ENCODE measurements around the gene CSNK1D. TPM values are rescaled to one million over a fixed set of nuclear protein-coding genes. Genes with fewer than 3 reads are reported as not detected.

Gene CSNK1D
- total RNA-seq, 1 experiment from 2014 or later, result 22.6 TPM

- peak; percentile 77 for DNase-seq (ENCODE audit: low read depth)
These were observed 44.4 kb downstream of the CSNK1D start, which contains the start of gene SLC16A3 for GRCh38 chr17:82228842-82229697. Gene SLC16A3 (plus strand): TSS chr17:82229042. CDS start chr17:82236009, 6,967 bp downstream.

GRCh38 chr17:82228278-82228841 is 45.1 kb downstream of the CSNK1D start:
- no peak for DNase-seq (ENCODE audit: low read depth)

- DNase-seq (ENCODE audit: low read depth), result no peak
These were observed 45.7 kb downstream of the CSNK1D start for GRCh38 chr17:82227629-82228277.

- DNase-seq (ENCODE audit: low read depth), result no peak
These were observed 46.5 kb downstream of the CSNK1D start for GRCh38 chr17:82226809-82227628.

DNA sequence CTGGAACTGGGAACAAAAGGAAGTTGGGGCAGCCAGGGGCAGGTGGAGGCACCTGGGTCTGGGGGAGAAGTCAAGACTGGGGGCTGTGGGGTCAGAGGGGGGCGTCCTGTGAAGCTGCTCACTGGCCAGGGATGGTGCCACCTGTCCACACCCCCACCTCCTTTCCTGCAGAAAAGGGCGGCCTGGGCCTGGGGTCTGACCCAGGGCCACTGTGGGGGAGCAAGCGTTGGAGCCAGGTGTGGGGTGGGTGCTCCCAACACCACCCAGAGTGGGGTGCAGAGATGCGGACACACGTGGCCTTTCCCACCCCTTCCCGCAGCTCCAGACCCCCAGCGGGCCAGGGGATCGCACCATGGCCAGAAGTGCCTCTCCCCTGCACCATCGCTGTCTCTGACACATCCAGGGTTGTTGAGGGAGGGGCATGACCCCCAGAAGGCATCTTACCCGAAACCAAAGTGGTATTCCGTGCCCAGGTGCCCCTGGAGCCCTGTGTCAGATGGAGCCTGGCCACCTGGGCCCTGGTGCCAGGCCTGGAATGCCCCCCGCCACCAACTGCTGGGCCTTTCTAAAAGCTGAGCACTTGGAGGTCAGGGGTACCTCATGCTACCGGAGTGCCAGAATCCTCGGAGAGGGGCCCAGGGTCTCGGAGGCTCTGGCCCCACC is 47.2 kb downstream of the CSNK1D start:
- no peak for DNase-seq (ENCODE audit: low read depth)

DNA sequence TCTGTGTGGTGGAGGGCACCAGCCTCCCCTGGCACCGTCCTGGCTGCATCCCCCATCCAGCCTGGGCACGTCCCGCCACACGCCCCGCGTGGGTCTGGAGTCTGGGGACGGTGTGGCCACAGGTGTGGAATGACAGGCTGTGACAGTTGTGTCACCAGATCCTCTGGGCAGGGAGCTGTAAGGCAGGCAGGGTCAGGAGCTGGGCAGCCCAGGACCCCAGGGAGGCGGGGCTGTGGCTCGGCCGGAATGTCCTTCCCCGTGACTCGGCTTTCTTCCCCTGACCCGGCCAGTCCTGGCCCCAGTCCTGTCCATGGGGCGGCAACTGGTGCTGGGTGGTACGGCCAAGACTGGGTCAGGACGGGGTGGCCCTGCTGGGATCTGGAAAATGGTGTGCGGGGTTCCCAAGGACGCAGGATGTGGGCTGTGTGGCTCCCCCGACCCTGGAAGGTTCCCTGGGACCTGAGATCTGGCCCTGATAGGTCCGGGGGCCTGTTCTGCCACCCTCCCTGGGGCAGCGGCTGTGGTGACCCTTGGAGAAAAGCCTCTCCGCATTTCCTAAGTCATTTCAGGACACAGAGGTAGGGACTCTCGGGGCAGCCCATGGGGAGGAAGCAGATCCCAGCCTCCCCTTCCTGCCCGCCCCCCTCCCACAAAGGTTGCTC is 48.0 kb downstream of the CSNK1D start:
- DNase-seq (ENCODE audit: low read depth), result no peak

- DNase-seq (ENCODE audit: low read depth), result no peak
These were observed 48.8 kb downstream of the CSNK1D start for GRCh38 chr17:82224666-82225065.

DNA sequence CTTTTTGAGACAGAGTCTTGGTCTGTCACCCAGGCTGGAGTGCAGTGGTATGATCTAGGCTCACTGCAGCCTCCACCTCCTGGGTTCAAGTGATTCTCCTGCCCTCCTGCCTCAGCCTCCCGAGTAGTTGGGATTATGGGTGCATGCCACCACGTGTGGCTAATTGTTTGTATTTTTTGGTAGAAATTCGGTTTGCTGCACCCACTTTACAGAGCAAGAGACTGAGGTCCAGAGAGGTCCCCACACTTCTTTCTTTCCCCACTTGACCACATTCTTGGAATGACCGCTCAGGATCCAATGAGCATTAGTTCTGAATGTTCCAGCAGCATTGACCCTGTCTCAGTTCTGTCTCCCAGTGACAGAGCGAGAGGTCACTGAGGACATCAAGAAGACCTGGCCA is 50.0 kb downstream of the CSNK1D start:
- no peak for DNase-seq (ENCODE audit: low read depth)

DNA sequence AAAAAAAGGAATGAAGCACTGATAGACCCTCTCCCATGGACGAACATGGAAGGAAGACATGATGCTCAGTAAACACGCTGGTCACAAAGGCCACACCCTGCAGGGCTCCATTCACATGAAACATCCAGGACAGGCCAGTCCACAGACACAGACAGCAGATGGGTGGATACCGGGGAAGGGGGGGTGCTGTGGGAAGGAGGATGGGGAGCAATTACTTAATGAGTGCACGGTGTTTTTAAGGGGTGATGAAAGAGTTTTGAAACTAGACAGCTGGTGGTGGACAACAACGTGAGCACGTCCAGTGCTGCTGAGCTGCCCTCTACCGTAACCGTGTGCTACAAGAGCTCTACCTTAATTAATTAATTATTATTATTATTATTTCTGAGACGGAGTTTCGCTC is 50.7 kb downstream of the CSNK1D start:
- no peak for DNase-seq (ENCODE audit: low read depth)

DNA sequence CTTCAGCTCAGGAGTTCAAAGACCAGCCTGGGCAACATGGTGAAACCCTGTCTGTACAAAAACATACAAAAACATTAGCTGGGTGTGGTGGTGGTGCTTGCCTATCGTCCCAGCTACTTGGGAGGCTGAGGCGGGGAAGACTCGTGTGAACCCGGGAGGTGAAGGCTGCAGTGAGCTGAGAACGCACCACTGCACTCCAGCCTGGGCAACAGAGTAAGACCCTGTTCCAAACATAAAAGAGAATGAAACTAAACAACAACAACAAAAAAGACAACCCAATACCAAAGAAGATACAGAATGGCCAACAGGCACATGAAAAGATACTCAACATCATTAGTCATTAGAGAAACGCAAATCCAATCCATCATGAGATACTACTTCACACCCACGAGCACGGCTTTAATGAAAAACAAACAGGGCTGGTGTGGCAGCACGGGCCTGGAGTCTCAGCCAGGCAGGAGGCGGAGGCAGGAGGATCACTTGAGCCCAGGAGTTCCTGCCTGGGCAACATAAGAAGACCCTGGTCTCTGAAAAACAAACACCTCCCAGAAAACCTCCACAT is 52.1 kb downstream of the CSNK1D start:
- DNase-seq (ENCODE audit: low read depth), result no peak

GRCh38 chr17:82219753-82220709 is 53.5 kb downstream of the CSNK1D start:
- no peak for DNase-seq (ENCODE audit: low read depth)

DNA sequence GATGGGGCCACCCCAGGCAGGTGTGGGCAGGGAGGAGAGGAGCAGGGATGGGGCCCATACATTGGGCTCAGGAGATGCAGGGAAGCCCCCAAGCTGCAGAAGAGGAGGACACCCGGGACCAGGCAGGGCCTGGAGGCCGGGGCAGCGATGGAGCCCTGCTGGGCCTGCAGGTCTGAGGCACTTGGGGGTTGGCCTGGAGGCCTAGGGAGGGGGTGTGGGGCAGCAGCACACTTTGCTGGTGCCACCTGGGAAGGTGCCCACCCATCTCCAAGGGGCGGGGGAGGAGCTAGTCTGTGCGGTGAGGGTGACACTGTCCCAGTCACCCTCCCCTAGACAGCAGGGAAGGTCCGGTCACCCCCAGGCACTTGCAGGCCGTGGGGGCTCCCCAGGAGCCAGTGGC is 54.4 kb downstream of the CSNK1D start:
- DNase-seq (ENCODE audit: low read depth), result no peak

DNA sequence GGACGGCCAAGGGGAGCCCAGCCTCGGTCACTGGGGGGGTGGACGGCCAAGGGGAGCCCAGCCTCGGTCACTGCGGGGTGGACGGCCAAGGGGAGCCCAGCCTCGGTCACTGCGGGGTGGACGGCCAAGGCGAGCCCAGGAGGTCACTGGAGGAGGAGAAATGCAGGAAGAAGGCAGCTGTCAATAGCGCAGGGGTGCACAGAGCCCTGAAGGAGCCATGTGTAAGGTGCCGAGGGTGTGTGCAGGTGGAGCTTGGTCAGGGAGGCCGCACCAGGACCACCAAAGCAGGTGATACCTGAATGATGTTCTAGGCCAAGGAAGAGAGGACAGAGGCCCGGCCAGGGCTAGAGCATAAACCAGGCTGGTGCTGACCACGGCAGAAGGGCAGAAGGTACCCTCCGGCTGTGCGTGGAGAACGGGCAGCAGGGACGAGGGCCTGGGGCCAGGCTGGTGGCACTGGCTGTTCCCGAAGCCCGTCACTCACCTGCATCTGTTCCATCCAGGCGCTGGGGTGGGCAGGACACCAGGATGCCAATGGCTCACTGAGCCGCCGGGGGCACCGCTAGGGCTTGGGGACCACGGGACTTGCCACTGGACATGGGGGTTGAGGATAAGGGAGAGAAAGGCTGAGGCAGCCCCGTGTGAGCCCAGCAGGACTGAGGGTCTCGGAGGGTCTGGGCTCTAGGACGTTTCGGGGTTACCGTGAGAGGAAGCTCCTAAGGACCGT is 55.0 kb downstream of the CSNK1D start:
- no peak for DNase-seq (ENCODE audit: low read depth)

DNA sequence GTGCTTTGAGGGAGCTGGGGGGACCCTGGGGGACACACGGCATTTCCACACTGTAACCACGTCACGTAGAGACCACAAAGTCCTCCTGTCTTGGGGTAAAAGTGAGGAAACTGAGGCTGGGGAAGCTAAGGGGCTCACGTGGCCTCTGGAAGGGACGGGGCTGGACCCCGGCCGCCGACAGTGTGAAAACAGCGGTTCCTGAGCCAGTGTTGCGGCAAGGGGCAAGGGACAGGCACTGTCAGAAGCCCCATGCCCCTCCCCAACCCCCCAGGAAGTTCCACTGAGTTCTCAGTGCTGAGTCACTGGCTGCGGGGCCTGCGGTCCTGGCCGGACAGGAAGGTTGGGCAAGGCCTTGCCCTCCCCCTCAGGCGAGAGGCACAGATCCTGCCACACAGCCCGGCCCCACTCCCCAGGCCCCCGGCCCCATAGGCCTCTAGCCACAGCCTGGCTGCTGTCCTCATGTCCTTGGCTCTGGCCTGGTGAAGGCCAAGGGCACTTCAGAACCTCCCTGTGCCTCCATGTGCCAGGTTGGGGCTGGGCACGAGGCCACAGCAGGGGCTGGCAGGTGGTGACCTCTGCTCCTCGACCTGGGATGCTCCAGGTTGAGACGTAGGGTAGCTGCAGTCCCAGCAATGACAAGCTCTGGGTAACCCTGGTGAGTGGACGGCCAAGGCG is 55.8 kb downstream of the CSNK1D start:
- peak; percentile 96 for DNase-seq (ENCODE audit: low read depth)

DNA sequence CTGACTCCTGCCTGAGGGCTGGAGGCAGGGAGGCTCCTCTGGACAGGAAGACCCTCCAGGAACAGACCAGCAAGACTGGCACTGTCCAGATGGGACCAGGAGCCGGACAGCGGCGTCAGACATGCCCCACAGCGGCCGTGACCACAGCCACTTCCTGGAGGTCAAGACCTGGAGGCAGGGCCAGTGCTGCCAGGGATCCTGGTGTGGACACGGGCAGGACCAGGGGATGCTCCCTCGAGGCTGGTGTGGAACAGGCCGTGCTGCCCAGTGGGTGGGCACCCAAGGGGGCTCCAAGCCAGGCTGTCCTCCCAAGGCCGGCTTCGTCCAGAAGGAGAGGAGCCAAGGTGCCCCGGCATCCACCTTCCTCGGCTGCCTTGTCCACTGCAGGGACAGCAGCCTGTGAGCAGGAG is 56.4 kb downstream of the CSNK1D start:
- DNase-seq (ENCODE audit: low read depth), result peak; percentile 92

- DNase-seq (ENCODE audit: low read depth), result peak; percentile 95
These were observed 57.0 kb downstream of the CSNK1D start for GRCh38 chr17:82216301-82217119.

- no peak for DNase-seq (ENCODE audit: low read depth)
These were observed 57.6 kb downstream of the CSNK1D start for GRCh38 chr17:82215972-82216300.

Data from RPMI7951 (cell line).